Fibroblast of lung (primary cell): ENCODE measurements around the gene GRAMD1A. TPM values are rescaled to one million over a fixed set of nuclear protein-coding genes. Genes with fewer than 3 reads are reported as not detected.

ENCODE experiments used
- DNase-seq, 2 donors: peaks; one replicate each; pipeline versions ENCODE4 v3.0.0 to v3.0.0-alpha.2; 2010; ENCODE audit warnings: low read depth in 2 of 2
- H2AFZ ChIP-seq: 2 replicates; pipeline ENCODE4 v1.5.1; 2012; ENCODE audit warnings: low read length, control low read depth, inconsistent platforms
- H3K27ac ChIP-seq: 2 replicates; pipeline ENCODE4 v1.5.1; 2011; ENCODE audit warnings: low read length, control low read depth; ENCODE audit not compliant: insufficient read depth
- H3K27me3 ChIP-seq: 2 replicates; pipeline ENCODE4 v1.5.1; 2011; ENCODE audit warnings: mild to moderate bottlenecking, low read length; ENCODE audit not compliant: control insufficient read depth, insufficient read depth
- H3K36me3 ChIP-seq: 2 replicates; pipeline ENCODE4 v1.5.1; 2011; ENCODE audit warnings: low read length; ENCODE audit not compliant: control insufficient read depth, insufficient read depth
- H3K4me1 ChIP-seq: 2 replicates; pipeline ENCODE4 v1.5.1; 2011; ENCODE audit warnings: low read length; ENCODE audit not compliant: control insufficient read depth, insufficient read depth; ENCODE audit errors: extremely low read depth
- H3K4me2 ChIP-seq: 2 replicates; pipeline ENCODE4 v1.5.1; 2011; ENCODE audit warnings: low read length, control low read depth; ENCODE audit not compliant: insufficient read depth; ENCODE audit errors: extremely low read depth
- H3K4me3 ChIP-seq, 4 experiments: fragments of 200-600 bp in 1 of 4; sonication (generic) in 1 of 4; replicated peaks in 1 of 4; 2 replicates each; pipeline ENCODE4 v1.5.1; 2011 to 2016; ENCODE audit warnings: low read length in 4 of 4, low read depth in 3 of 4, mild to moderate bottlenecking in 3 of 4, control low read depth in 2 of 4, inconsistent platforms in 1 of 4, mixed read lengths in 1 of 4; ENCODE audit not compliant: insufficient read depth in 1 of 4; ENCODE audit errors: control extremely low read depth in 1 of 4
- H3K79me2 ChIP-seq: 2 replicates; pipeline ENCODE4 v1.5.1; 2012; ENCODE audit warnings: mild to moderate bottlenecking, low read length, inconsistent platforms; ENCODE audit not compliant: control insufficient read depth, insufficient read depth
- H3K9ac ChIP-seq: 2 replicates; pipeline ENCODE4 v1.5.1; 2011; ENCODE audit warnings: mild to moderate bottlenecking, low read length, control low read depth; ENCODE audit not compliant: insufficient read depth
- H3K9me3 ChIP-seq: 2 replicates; pipeline ENCODE4 v1.5.1; 2012; ENCODE audit warnings: low read depth, low read length; ENCODE audit not compliant: control insufficient read depth, insufficient read depth
- H4K20me1 ChIP-seq: 2 replicates; pipeline ENCODE4 v1.5.1; 2011; ENCODE audit warnings: low read length; ENCODE audit not compliant: control insufficient read depth, insufficient read depth; ENCODE audit errors: extremely low read depth
- EZH2 ChIP-seq: IDR thresholded peaks from 2 replicates; pipeline ENCODE4 v1.5.1; 2012; ENCODE audit warnings: low read length, control low read depth, mild to moderate bottlenecking; ENCODE audit errors: missing control alignments
- polyA plus RNA-seq, 2 donors: library from polyadenylated mRNA; depleted of rRNA in 1 of 2; stranded (reverse) in 1 of 2; unstranded in 1 of 2; fragments of >200 nt; gene quantifications; 2 replicates each; pipeline ENCODE4 v1.2.1, GENCODE V29; 2011 to 2012; ENCODE audit warnings: missing spikeins in 1 of 2
- total RNA-seq: library from RNA; depleted of rRNA; stranded (reverse); fragments of >200 nt; gene quantifications from 2 replicates; pipeline ENCODE4 v1.2.1, GENCODE V29; 2014
- TF ChIP-seq, protein P1 (sequence below), 2 donors: IDR thresholded peaks in 1 of 2; conservative IDR thresholded peaks in 1 of 2; 1 replicate in 1 of 2; 2 replicates in 1 of 2; pipeline ENCODE4 v1.5.1; 2011 to 2012; ENCODE audit warnings: low read length in 2 of 2, control low read depth in 1 of 2, inconsistent platforms in 1 of 2, low read depth in 1 of 2, mild to moderate bottlenecking in 1 of 2

Gene GRAMD1A
- total and polyA plus RNA-seq, 2 donors (not counting 1 experiment from before 2014, with no cell fraction given), result 21.4 to 24.4 TPM

- Histone ChIP-seq H2AFZ (no peak overlapping the region), H3K36me3 (no peaks in the 10 kb centered on the region), H3K27ac (no peak overlapping the region), H3K79me2 (no peaks in the 10 kb centered on the region), H3K9ac (no peak overlapping the region), H3K9me3 (no peaks in the 10 kb centered on the region), H3K4me1 (no peaks in the 10 kb centered on the region), H4K20me1 (no peaks in the 10 kb centered on the region), H3K4me3 (no peak overlapping the region), H3K27me3 (peaks cover 4% of the 10 kb centered on the region), H3K4me2 (no peak overlapping the region)
- no peak for DNase-seq
- TF ChIP-seq, protein P1, sequence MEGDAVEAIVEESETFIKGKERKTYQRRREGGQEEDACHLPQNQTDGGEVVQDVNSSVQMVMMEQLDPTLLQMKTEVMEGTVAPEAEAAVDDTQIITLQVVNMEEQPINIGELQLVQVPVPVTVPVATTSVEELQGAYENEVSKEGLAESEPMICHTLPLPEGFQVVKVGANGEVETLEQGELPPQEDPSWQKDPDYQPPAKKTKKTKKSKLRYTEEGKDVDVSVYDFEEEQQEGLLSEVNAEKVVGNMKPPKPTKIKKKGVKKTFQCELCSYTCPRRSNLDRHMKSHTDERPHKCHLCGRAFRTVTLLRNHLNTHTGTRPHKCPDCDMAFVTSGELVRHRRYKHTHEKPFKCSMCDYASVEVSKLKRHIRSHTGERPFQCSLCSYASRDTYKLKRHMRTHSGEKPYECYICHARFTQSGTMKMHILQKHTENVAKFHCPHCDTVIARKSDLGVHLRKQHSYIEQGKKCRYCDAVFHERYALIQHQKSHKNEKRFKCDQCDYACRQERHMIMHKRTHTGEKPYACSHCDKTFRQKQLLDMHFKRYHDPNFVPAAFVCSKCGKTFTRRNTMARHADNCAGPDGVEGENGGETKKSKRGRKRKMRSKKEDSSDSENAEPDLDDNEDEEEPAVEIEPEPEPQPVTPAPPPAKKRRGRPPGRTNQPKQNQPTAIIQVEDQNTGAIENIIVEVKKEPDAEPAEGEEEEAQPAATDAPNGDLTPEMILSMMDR (conservative IDR thresholded peaks at IDR 0.05 in 1 of 2, IDR thresholded peaks at IDR 0.05 in 1 of 2; ENCODE audit: low read depth in 1 of 2, low read length in 2 of 2), result no peak
- no peak for TF ChIP-seq EZH2
Observed at GRCh38 chr19:35051796-35052195, 51.7 kb downstream of the GRAMD1A start.

GRCh38 chr19:35052599-35053190, 52.6 kb downstream of the GRAMD1A start:
- no peak for TF ChIP-seq EZH2
- TF ChIP-seq, protein P1 (conservative IDR thresholded peaks at IDR 0.05 in 1 of 2, IDR thresholded peaks at IDR 0.05 in 1 of 2; ENCODE audit: low read depth in 1 of 2, low read length in 2 of 2), result no peak
- no peaks in the 10 kb centered on the region for H3K4me1 ChIP-seq

GRCh38 chr19:35053667-35054293, 53.7 kb downstream of the GRAMD1A start:
- Histone ChIP-seq H3K36me3 (no peaks in the 10 kb centered on the region), H3K4me3 (no peak overlapping the region)
- no peak for DNase-seq

More at GRCh38 chr19:35052599-35053190, 52.6 kb downstream of the GRAMD1A start:
- H3K79me2 ChIP-seq, result no peaks in the 10 kb centered on the region
- H3K9me3 ChIP-seq, result no peaks in the 10 kb centered on the region
- H3K4me3 ChIP-seq, result no peak overlapping the region
- no peaks in the 10 kb centered on the region for H3K36me3 ChIP-seq
- H3K27ac ChIP-seq, result no peak overlapping the region
- H2AFZ ChIP-seq, result no peak overlapping the region
- peaks cover 6% of the 10 kb centered on the region for H3K27me3 ChIP-seq
- no peak overlapping the region for H3K4me2 ChIP-seq
- H4K20me1 ChIP-seq, result no peaks in the 10 kb centered on the region
- DNase-seq, result no peak
- no peak overlapping the region for H3K9ac ChIP-seq

More at GRCh38 chr19:35053667-35054293, 53.7 kb downstream of the GRAMD1A start:
- Histone ChIP-seq H4K20me1 (no peaks in the 10 kb centered on the region), H2AFZ (no peak overlapping the region), H3K27ac (no peak overlapping the region), H3K4me1 (no peaks in the 10 kb centered on the region), H3K9me3 (no peaks in the 10 kb centered on the region), H3K79me2 (no peaks in the 10 kb centered on the region), H3K4me2 (no peak overlapping the region), H3K27me3 (peaks cover 6% of the 10 kb centered on the region), H3K9ac (no peak overlapping the region)
- TF ChIP-seq, protein P1 (conservative IDR thresholded peaks at IDR 0.05 in 1 of 2, IDR thresholded peaks at IDR 0.05 in 1 of 2; ENCODE audit: low read depth in 1 of 2, low read length in 2 of 2), result no peak
- no peak for TF ChIP-seq EZH2
